ENCODE data around the gene JPH4.

JPH4 gene

DNA sequence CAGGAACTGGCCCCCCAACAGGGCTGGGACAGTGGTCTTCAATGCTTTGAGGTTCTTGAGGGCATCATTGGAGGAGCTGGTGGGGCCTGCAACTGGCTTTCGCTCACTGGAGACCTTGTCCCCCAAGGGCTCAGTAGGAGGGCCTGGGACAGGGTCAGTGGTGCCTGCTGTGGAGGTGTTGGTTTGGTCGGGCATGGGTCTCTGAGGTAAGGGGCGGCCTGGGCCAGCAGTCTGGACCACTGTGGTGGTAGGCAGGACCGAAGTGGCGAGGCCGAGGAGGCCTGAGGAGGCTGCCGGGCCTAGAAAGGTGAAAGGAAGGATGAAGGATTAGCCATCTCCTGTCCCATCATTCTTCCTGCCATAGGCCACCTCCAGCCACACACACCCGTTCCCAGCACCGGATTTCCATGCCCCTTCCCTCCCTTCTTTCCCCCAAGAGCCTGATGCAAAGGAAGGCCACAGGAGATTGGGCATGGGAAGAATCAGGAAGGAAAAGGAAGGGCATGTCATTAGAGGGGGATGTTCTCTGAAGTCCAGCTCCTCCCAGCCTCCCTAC is 55.9 kb downstream of the JPH4 start:
- DNase-seq, result no peak

DNA sequence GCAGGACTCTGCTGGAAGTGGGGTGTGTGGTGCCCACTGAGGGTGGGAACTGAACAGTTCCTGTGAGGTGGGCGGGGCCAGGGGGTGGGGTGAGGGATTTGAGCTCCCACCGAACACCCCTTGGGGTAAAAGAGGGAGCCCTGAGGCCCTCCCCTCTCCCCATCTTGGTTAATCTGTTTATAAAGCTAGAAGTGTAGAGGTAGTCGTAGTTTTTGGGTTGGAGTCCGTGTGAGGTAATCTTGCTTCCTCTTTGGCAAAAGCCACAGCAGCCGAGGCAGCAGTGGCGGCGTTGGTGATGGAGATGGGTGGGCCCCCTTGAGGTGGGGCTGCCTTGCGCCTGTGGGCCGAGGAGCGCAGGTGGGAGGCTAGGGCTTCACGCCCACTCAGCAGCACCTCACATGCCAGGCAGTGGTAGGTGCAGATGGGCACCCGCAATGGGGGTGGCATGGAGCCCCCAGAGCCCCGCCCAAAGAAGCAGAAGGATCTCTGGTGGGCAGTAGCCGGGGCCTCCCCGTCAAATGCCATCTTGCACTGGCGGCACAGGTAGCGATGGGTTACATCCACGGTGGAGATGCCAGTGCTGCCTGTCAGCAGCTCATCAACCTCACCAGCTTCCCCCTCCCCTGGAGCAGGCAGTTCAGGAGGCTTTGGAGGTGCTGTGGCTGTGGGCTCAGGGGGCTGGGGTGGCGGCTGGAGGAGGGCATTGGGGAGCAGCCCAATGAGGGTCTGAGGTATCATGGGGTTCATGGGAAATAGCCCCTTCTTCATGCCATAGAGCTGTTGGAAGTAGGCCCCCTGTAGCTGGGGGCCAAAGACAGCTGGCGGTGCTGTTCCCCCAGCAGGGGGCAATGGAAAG is 56.6 kb downstream of the JPH4 start:
- no peak for DNase-seq

DNA sequence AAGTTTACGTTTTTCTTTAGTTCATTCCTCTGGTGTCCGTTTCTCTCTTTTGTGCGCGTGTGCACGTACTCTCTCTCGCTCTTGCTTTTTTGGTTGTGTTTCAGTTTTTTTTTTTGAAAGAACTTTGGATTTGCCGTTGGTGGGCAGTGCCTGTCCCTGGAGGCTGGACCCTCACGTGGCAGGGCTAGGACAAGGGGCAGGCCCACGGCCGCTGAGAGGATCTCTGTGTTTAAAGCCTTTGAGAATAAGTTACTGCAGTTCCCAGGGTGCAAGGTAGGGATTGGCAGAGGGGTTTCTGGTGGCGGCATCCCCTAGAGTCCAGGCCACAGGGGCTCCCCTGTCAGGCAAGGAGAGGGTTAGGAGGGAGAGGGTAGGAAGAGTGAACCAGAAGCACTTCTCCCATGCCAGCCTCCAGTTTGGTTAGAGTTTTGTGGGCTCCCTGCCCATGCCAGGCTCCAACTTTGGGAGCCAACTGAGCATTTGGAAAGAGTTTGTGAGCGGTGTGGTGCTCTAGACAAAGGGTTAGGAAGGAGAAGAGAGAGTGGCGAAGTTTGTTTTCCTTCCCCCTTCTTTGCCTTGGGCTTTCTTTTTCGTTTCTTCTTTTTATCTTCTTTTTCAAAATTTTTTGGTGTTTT is 57.6 kb downstream of the JPH4 start:
- DNase-seq, result no peak

DNA sequence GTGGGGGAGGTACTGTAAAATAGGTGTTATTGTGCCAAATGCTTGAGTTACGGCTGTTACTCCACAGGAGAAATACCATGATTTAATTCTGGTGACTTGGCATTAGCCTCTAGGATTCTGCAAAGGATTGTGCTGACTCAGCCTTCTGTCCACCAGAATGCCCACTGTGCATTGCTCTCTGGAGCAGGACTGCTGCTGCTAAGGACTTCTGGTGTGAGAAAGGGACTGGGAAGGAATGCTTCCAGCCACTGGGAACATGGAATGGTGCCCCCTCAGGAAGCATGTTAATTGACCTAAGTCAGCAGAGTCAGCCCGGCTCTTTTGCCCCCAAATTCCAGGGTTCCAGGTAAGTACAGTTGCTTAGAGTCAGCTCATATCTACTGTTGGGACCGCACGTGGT is 59.9 kb downstream of the JPH4 start:
- no peak for DNase-seq

Data from NCI-H1048 (cell line).